NB4 (cell line): Measurements from ENCODE around the gene OR2D2.

Source experiments
- CTCF ChIP-seq: IDR thresholded peaks from one replicate; pipeline ENCODE4 v1.5.1; 2012; ENCODE audit warnings: low read depth, low read length
- MYC ChIP-seq: IDR thresholded peaks from 2 replicates; pipeline ENCODE4 v1.6.1; 2011; ENCODE audit warnings: low read depth, low read length
- POLR2A ChIP-seq: IDR thresholded peaks from 2 replicates; pipeline ENCODE4 v1.6.1; 2011; ENCODE audit warnings: mild to moderate bottlenecking; ENCODE audit not compliant: insufficient read length; ENCODE audit errors: extremely low read depth
- TF ChIP-seq, protein P1 (sequence below): IDR thresholded peaks from 2 replicates; pipeline ENCODE4 v1.6.1; 2011; ENCODE audit warnings: low read depth, low read length

DNA sequence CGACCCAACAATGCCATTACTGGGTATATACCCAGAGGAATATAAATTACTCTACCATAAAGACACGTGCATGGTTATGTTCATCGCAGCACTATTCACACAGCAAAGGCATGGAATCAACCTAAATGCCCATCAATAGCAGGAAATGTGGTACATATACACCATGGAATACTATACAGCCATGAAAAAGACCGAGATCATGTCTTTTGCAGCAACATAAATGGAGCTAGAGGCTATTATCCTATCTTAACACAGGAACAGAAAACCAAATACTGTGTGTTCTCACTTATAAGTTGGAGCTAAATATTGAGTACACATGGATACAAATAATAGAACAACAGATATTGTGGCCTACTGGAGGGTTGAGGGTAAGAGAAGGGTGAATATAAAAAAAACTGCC lies 3.5 kb downstream of the OR2D2 start:
- TF ChIP-seq CTCF (no peak), POLR2A (no peak), MYC (no peak)
- TF ChIP-seq, protein P1, sequence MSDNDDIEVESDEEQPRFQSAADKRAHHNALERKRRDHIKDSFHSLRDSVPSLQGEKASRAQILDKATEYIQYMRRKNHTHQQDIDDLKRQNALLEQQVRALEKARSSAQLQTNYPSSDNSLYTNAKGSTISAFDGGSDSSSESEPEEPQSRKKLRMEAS = no peak
